ENCODE results near the gene KBTBD12.

DNA sequence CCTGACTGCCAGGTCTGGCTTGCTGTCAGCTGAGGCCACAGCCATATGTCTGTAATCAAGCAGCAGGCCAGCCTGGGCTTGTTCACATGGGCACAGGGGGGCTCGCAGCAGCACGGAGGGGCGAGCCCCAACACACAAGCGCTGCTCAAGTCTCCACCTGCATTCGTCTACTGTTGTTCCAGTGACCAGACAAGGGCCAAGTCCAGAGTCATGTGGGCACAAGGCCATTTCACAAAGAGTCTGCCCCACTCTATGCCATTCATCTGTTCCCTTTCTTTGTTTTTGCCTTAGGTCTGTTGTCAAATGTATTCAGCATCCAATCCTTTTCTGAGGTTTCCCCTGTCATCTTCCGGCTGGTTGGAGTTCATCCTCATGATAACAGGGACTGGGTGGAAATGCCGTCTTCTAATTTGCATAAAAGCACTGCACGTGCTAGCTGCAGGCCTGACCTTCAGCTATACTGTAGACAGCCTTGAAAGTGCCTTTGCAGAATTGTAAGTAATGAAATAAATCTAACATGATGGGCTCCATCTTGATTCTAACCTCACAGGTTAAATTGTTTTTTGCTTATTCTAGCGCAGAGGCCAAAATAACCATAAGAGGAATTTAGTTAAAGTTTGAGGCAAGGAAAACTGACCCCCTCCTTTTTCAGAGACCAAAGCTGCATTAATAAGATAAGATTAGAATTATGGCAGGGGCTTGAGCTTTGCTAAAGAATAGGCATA is 28.6 kb upstream of the KBTBD12 start:
- TF ChIP-seq, protein P1, sequence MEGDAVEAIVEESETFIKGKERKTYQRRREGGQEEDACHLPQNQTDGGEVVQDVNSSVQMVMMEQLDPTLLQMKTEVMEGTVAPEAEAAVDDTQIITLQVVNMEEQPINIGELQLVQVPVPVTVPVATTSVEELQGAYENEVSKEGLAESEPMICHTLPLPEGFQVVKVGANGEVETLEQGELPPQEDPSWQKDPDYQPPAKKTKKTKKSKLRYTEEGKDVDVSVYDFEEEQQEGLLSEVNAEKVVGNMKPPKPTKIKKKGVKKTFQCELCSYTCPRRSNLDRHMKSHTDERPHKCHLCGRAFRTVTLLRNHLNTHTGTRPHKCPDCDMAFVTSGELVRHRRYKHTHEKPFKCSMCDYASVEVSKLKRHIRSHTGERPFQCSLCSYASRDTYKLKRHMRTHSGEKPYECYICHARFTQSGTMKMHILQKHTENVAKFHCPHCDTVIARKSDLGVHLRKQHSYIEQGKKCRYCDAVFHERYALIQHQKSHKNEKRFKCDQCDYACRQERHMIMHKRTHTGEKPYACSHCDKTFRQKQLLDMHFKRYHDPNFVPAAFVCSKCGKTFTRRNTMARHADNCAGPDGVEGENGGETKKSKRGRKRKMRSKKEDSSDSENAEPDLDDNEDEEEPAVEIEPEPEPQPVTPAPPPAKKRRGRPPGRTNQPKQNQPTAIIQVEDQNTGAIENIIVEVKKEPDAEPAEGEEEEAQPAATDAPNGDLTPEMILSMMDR (IDR thresholded peaks at IDR 0.05) = no peak
- TF ChIP-seq POLR2A (IDR thresholded peaks at IDR 0.05) (no peak), POLR2AphosphoS5 (IDR thresholded peaks at IDR 0.05) (no peak)
